Activated naive CD4-positive, alpha-beta T cell treated with anti-CD3 and anti-CD28 coated beads for 36 hours (primary cell): ENCODE data around the gene FANCC. TPM values are rescaled to one million over a fixed set of nuclear protein-coding genes. Genes with fewer than 3 reads are reported as not detected.

Experiments
- CTCF ChIA-PET: fragments of 350-600 bp; sonication (Branson Sonifier 250); formaldehyde crosslinking; loops from one replicate; lab custom pipeline; 2021; ENCODE audit warnings: antibody characterized with exemption; lab: Charles Lee
- DNase-seq: peaks from one replicate; pipeline ENCODE4 v3.0.0-alpha.2; 2020
- H3K27ac Mint-ChIP-seq: one replicate; pipeline ENCODE4 v1.8.0; 2021; ENCODE audit warnings: mild to moderate bottlenecking, mixed read lengths
- H3K27me3 Mint-ChIP-seq: one replicate; pipeline ENCODE4 v1.8.0; 2021; ENCODE audit warnings: low read depth, mixed read lengths
- H3K36me3 Mint-ChIP-seq: one replicate; pipeline ENCODE4 v1.8.0; 2021; ENCODE audit warnings: low read depth, mixed read lengths
- H3K4me1 Mint-ChIP-seq: one replicate; pipeline ENCODE4 v1.8.0; 2021; ENCODE audit warnings: low read depth, mixed read lengths
- H3K4me3 Mint-ChIP-seq: one replicate; pipeline ENCODE4 v1.8.0; 2021; ENCODE audit warnings: mild to moderate bottlenecking, moderate library complexity, mixed read lengths
- H3K9me3 Mint-ChIP-seq: one replicate; pipeline ENCODE4 v1.8.0; 2021; ENCODE audit warnings: mixed read lengths
- intact Hi-C: fragments of 100-400 bp; cut with micrococcal nuclease; formaldehyde crosslinking; loops from one replicate; pipeline ENCODE4 v1.15.1; 2023
- total RNA-seq, 2 experiments: library from RNA; stranded (reverse); gene quantifications; one replicate each; pipeline ENCODE4 v1.2.3, GENCODE V29; 2021

Gene FANCC
- total RNA-seq, 2 experiments from 2014 or later = 14.1 to 14.5 TPM

DNA sequence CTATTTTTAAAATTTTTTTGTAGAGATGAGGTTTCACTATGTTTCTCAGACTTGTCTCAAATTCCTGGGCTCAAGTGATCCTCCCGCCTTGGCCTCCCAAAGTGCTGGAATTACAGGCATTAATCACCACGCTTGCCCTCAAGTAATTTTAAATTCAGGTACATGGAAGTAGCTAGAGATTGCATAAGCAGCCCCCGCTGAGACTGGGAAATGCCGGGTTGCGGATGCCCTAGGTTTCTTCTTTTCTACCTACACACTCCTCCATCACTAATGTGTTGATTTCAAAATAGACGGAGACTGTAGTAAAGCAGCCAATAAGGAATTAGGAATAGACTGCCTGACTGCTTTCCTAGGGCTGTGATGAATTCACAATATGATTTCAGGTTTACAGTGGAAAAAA lies 202.4 kb downstream of the FANCC start:
- Mint-ChIP-seq H3K4me3 (no peak overlapping the region), H3K9me3 (no peaks in the 10 kb centered on the region), H3K27ac (no peak overlapping the region), H3K36me3 (no peaks in the 10 kb centered on the region), H3K4me1 (no peaks in the 10 kb centered on the region), H3K27me3 (no peaks in the 10 kb centered on the region)
- intact Hi-C loops = no loop called here
- no peak for DNase-seq
- CTCF ChIA-PET = no interaction called here

GRCh38 chr9:95112436-95113280 lies 204.9 kb downstream of the FANCC start:
- DNase-seq = no peak
- CTCF ChIA-PET = no interaction called here
- H3K4me3 Mint-ChIP-seq = no peak overlapping the region
- H3K4me1 Mint-ChIP-seq = no peaks in the 10 kb centered on the region
- no peaks in the 10 kb centered on the region for H3K27me3 Mint-ChIP-seq
- no peaks in the 10 kb centered on the region for H3K9me3 Mint-ChIP-seq
- intact Hi-C loops = no loop called here
- H3K36me3 Mint-ChIP-seq = no peaks in the 10 kb centered on the region
- no peak overlapping the region for H3K27ac Mint-ChIP-seq

DNA sequence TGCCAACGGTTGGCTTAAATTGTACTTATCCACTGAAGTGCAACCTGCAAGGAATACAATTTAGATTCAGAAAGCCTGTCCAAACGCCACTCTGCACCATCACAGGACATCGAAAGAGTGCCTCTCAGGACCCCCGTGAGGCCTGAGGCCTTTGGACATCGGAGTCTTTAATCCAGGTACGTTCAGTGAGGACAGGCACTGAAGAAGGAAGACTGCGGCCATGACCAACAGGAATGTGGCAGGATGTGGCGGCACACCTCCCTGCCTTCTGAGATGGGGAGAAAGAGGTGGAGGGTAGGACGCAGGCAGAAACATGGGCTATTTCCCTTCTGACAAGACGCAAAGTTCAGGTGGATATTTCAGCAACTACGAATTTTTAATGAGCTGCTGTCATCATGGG lies 205.8 kb downstream of the FANCC start:
- no peaks in the 10 kb centered on the region for H3K9me3 Mint-ChIP-seq
- no peaks in the 10 kb centered on the region for H3K27me3 Mint-ChIP-seq
- H3K27ac Mint-ChIP-seq = no peak overlapping the region
- H3K4me3 Mint-ChIP-seq = no peak overlapping the region
- no peak for DNase-seq
- intact Hi-C loops = no loop called here
- no peaks in the 10 kb centered on the region for H3K4me1 Mint-ChIP-seq
- peaks cover 4% of the 10 kb centered on the region for H3K36me3 Mint-ChIP-seq
- CTCF ChIA-PET = no interaction called here

DNA sequence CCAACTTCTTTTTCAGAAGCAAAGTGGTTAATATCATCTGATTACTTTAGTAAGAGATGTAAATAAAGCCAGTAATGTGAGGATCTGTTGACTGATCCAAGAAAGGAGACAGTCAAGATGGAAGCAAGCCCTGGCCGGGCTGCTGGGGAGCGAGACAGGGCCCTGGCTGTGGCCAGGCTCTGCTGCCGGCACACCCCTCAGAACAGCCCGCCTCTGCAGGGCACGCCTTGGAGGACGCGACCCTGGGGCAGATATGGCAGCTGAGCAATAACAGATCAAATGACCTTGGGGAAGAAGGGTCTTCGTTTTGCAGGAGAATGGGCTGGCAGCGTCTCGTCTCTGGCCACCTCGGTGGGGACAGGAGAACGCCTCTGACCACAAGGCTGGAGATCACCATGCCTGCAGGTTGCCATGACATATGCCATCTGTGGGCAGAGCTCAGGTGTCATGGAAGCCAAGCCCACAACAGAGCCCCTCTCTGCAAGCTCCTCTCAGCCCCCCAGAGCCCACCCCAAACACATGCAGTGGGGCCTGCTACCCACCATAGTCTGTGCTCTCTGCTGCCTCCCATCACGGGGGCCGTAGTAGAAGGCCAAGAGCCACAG lies 206.5 kb downstream of the FANCC start:
- Mint-ChIP-seq H3K27me3 (no peaks in the 10 kb centered on the region), H3K27ac (no peak overlapping the region), H3K36me3 (peaks cover 4% of the 10 kb centered on the region), H3K9me3 (no peaks in the 10 kb centered on the region), H3K4me3 (no peak overlapping the region), H3K4me1 (no peaks in the 10 kb centered on the region)
- no peak for DNase-seq
- CTCF ChIA-PET = no interaction called here
- intact Hi-C loops = no loop called here

DNA sequence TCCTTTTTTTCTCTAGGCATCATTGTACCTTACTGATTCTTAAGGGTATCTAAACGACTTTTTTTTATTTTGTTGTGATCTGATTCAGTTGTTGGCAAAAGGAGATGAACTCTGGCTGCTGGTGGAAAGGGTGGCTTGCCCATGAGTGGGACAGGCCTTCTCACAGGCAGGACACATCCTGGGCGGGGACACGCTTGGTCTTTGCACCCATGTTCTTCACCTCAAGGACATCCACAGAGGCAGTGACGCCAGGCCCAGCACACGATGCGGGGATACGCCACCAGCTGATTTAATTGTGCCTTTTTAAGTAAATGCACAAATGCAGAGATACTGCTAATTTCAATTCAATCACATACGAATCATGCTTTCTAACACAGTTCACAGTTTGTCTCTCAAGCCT lies 208.1 kb downstream of the FANCC start:
- CTCF ChIA-PET = no interaction called here
- no peak for DNase-seq
- peaks cover 4% of the 10 kb centered on the region for H3K36me3 Mint-ChIP-seq
- H3K27ac Mint-ChIP-seq = no peak overlapping the region
- H3K27me3 Mint-ChIP-seq = no peaks in the 10 kb centered on the region
- intact Hi-C loops = no loop called here
- H3K4me1 Mint-ChIP-seq = no peaks in the 10 kb centered on the region
- no peak overlapping the region for H3K4me3 Mint-ChIP-seq
- no peaks in the 10 kb centered on the region for H3K9me3 Mint-ChIP-seq

GRCh38 chr9:95108777-95109176 lies 208.7 kb downstream of the FANCC start:
- intact Hi-C loops = no loop called here
- DNase-seq = no peak
- Mint-ChIP-seq H3K9me3 (no peaks in the 10 kb centered on the region), H3K36me3 (peaks cover 4% of the 10 kb centered on the region), H3K4me1 (no peaks in the 10 kb centered on the region), H3K4me3 (no peak overlapping the region), H3K27ac (no peak overlapping the region), H3K27me3 (no peaks in the 10 kb centered on the region)
- CTCF ChIA-PET = no interaction called here

GRCh38 chr9:95107976-95108375 lies 209.5 kb downstream of the FANCC start:
- H3K36me3 Mint-ChIP-seq = peaks cover 4% of the 10 kb centered on the region
- no peak overlapping the region for H3K27ac Mint-ChIP-seq
- H3K9me3 Mint-ChIP-seq = no peaks in the 10 kb centered on the region
- CTCF ChIA-PET = no interaction called here
- intact Hi-C loops = no loop called here
- no peaks in the 10 kb centered on the region for H3K27me3 Mint-ChIP-seq
- H3K4me1 Mint-ChIP-seq = no peaks in the 10 kb centered on the region
- no peak overlapping the region for H3K4me3 Mint-ChIP-seq
- DNase-seq = no peak

DNA sequence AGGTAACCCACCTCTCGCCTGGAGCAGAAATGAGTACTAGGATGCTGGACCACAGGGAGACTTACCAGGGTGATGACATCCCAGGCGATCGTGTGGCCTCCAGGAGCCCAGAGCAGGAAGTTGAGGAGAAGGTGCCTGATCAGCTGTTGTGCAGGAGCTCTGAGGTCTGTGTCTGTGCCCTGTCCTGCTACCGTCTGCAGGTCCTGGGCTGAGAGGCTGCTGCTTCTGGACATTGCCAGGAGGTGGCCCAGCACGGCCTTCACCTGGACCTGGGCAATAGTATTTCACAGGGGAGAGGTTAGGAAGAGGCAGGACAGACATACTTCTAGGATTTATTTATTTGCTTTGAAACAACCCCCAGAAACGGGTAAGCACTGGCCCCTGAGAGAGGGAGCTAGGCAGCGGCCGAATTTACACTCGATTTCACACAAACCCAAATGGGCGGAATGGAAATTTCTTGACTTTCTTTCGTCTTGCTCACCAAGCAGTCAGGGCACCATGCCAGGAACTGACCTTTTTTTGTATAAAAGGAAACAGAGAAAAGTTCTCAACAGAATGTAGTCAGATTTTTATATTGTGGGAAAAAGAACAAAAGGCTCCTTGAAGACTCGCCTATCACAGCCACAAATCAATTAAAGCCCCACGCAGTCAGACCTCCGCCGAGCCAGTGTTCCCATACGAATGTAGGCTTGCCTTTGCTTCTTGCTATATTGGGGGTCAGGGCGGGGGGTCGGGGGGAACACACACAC lies 210.3 kb downstream of the FANCC start:
- H3K27ac Mint-ChIP-seq = no peak overlapping the region
- intact Hi-C loops = no loop called here
- no peaks in the 10 kb centered on the region for H3K27me3 Mint-ChIP-seq
- CTCF ChIA-PET = no interaction called here
- H3K9me3 Mint-ChIP-seq = no peaks in the 10 kb centered on the region
- peaks cover 4% of the 10 kb centered on the region for H3K36me3 Mint-ChIP-seq
- no peak for DNase-seq
- H3K4me3 Mint-ChIP-seq = no peak overlapping the region
- H3K4me1 Mint-ChIP-seq = no peaks in the 10 kb centered on the region

DNA sequence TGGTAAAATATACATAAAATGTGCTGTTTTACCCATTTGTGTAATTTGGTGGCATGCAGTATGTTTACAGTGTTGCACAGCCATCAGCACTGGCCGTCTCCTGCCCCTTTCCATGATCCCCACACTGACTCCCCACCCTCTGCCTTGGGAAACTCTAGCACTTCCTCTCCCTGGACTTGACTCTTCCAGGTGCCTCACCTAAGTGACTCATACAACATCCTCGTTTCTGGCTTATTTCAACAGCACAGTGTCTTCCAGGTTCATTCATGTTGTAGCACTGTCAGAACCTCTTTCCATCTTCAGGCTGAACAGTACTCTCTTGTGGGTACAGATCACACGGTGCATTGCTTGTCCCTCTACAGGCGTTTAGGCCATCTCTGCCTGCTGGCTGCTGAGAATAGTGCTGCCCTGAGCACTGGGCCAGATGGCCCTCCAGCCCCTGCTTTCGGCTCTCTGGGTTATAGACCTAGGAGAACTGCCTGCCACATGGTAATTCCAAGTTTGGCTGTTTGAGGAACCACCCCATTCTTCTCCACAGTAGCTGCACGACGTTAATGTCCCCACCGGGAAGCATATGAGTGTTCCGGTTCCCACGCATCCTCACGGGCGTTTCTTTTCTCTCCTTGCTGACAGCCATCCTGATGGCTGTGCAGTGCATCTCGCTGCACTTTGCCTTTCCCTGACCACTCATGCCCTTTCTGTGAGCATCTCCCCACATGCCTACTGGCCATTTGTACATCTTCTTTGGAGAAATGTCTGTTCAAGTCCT lies 211.8 kb downstream of the FANCC start:
- Mint-ChIP-seq H3K27me3 (no peaks in the 10 kb centered on the region), H3K4me3 (no peak overlapping the region), H3K36me3 (peaks cover 4% of the 10 kb centered on the region), H3K27ac (no peak overlapping the region), H3K9me3 (no peaks in the 10 kb centered on the region), H3K4me1 (no peaks in the 10 kb centered on the region)
- no peak for DNase-seq
- CTCF ChIA-PET = no interaction called here
- intact Hi-C loops = no loop called here

GRCh38 chr9:95104980-95105379 lies 212.5 kb downstream of the FANCC start:
- Mint-ChIP-seq H3K9me3 (no peaks in the 10 kb centered on the region), H3K27ac (no peak overlapping the region), H3K27me3 (no peaks in the 10 kb centered on the region), H3K36me3 (peaks cover 4% of the 10 kb centered on the region), H3K4me3 (no peak overlapping the region), H3K4me1 (no peaks in the 10 kb centered on the region)
- intact Hi-C loops = no loop called here
- DNase-seq = no peak
- CTCF ChIA-PET = no interaction called here

DNA sequence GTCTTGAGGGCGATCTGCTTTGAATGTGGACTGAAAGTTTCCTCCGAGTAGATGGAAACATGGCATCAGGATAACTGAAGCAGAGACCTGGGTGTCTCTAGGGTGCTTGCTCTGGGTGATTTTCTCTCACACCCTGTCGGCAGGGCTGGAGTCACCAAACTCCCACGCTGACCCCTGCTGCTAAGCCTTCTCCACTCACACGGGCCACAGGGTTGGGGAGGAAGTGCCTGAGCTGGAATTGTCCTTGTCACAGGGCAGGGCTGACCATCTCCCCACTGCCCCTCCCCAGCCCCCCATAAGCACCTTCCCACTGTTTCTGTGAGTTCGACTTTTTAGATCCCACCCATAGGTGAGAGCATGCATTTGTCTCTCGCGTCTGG lies 212.9 kb downstream of the FANCC start:
- Mint-ChIP-seq H3K4me1 (no peaks in the 10 kb centered on the region), H3K27me3 (no peaks in the 10 kb centered on the region), H3K36me3 (peaks cover 4% of the 10 kb centered on the region), H3K4me3 (no peak overlapping the region), H3K27ac (no peak overlapping the region), H3K9me3 (no peaks in the 10 kb centered on the region)
- intact Hi-C loops = no loop called here
- CTCF ChIA-PET = no interaction called here
- no peak for DNase-seq

DNA sequence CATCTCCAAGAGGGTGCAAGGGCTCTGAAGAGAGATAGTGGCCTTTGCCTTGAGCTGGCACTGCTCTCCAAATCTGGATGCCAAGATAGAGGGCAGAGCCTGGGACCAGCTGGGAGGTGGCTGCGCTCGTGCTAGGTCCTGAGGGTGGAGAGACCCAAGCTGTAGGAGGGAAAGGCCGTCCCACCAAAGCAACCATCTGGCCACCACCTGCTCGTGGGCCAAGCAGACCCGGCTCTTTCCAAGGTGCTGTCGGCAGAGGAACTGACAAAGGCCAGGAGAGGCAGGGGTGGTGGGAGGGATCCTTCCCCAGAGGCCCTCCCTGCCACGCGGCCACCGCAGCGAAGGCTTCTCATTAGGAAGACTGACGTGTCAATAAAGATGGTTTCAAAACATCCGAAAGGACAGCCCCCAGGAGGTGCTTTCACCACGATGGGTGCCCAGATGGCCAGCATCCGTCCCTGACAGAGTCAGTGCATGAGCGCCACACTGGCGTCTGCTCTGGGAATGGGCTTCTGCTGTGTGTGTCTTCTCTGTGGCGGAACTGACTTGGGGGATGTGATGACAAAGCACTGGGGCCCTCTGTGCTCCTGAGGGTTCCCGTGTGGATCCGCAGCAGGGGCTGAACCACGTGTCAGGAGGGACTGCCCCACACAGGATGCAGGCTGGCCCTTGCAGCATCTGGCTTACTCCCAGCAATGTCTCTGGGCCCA lies 213.5 kb downstream of the FANCC start:
- intact Hi-C loops = no loop called here
- CTCF ChIA-PET = interaction anchor here (0.7 kb wide), 1 partner anchor 435 kb away, joined by 3 read pairs; no protein-coding TSS in a partner anchor

More for the DNA sequence above, 213.5 kb downstream of the FANCC start:
- Mint-ChIP-seq H3K9me3 (no peaks in the 10 kb centered on the region), H3K27me3 (no peaks in the 10 kb centered on the region), H3K27ac (no peak overlapping the region), H3K36me3 (peaks cover 4% of the 10 kb centered on the region), H3K4me1 (no peaks in the 10 kb centered on the region), H3K4me3 (no peak overlapping the region)
- no peak for DNase-seq
